A549 (cell line): Measurements from ENCODE around the gene EPB41L1. TPM values are rescaled to one million over a fixed set of nuclear protein-coding genes. Genes with fewer than 3 reads are reported as not detected.

Source experiments
- ATAC-seq, 2 experiments: fragments of 200-7000 bp in 1 of 2; fragments of >200 bp in 1 of 2; cut with Nextera tagmentation in 1 of 2; cut with Tn5 transposase in 1 of 2; 3 replicates each; pipeline versions ENCODE4 v1.8.0 to v1.9.1; 2018 to 2020; ENCODE audit warnings: mild to moderate bottlenecking in 1 of 2, moderate library complexity in 1 of 2
- CTCF ChIA-PET: fragments of 300-600 bp; sonication (Branson Sonifier 250); formaldehyde crosslinking; extraction: SDS; loops from one replicate; lab custom pipeline; 2021; ENCODE audit warnings: antibody characterized with exemption, inconsistent platforms; lab: Yijun Ruan, JAX
- POLR2A ChIA-PET: fragments of 350-600 bp; formaldehyde crosslinking; extraction: SDS; loops from one replicate; lab custom pipeline; 2021; ENCODE audit warnings: antibody characterized with exemption, inconsistent platforms; lab: Yijun Ruan, JAX
- DNase-seq, 2 experiments: peaks; one replicate each; pipeline versions ENCODE4 v3.0.0 to v3.0.0-alpha.2; 2011 to 2016; ENCODE audit warnings: low read depth in 1 of 2, low spot score in 1 of 2
- FAIRE-seq: peaks from 2 replicates; lab custom pipeline; 2011; peaks lifted over from hg19 to GRCh38; lab: Jason Lieb, UNC
- H3K27ac ChIP-seq, 2 experiments: fragments of >200 bp; sonication (Bioruptor Twin); formaldehyde crosslinking; 3 replicates each; pipeline ENCODE4 v1.5.1; 2016 to 2017
- H3K4me1 ChIP-seq: fragments of >200 bp; sonication (Bioruptor Twin); formaldehyde crosslinking; 3 replicates; pipeline ENCODE4 v1.6.1; 2016
- H3K4me2 ChIP-seq: fragments of >200 bp; sonication (Bioruptor Twin); formaldehyde crosslinking; 3 replicates; pipeline ENCODE4 v1.6.1; 2016
- H3K4me3 ChIP-seq: fragments of >200 bp; sonication (Bioruptor Twin); formaldehyde crosslinking; 3 replicates; pipeline ENCODE4 v1.5.1; 2016
- H3K9me3 ChIP-seq: fragments of >200 bp; sonication (Bioruptor Twin); formaldehyde crosslinking; 3 replicates; pipeline ENCODE4 v1.6.1; 2016
- CBX2 ChIP-seq: fragments of 200-600 bp; sonication (generic); IDR thresholded peaks from 2 replicates; pipeline ENCODE4 v1.6.1; 2016; ENCODE audit warnings: low read depth, mild to moderate bottlenecking, borderline replicate concordance
- CHD2 ChIP-seq: fragments of 150-350 bp; IDR thresholded peaks from 2 replicates; pipeline ENCODE4 v1.6.1; 2014; ENCODE audit warnings: low read length; ENCODE audit not compliant: partially characterized antibody
- CTCF ChIP-seq: fragments of >200 bp; sonication (Bioruptor Twin); formaldehyde crosslinking; IDR thresholded peaks from 3 replicates; pipeline ENCODE4 v1.5.1; 2016
- E2F6 ChIP-seq: IDR thresholded peaks from 2 replicates; pipeline ENCODE4 v1.6.1; 2012; ENCODE audit warnings: low read depth, borderline replicate concordance
- EHMT2 ChIP-seq: fragments of 200-600 bp; sonication (generic); IDR thresholded peaks from 2 replicates; pipeline ENCODE4 v1.6.1; 2016; ENCODE audit warnings: antibody characterized with exemption, low read depth, mild to moderate bottlenecking, moderate library complexity
- ESRRA ChIP-seq: fragments of 150-350 bp; IDR thresholded peaks from 2 replicates; pipeline ENCODE4 v1.6.1; 2014; ENCODE audit warnings: mild to moderate bottlenecking, low read length, borderline replicate concordance
- FOSB ChIP-seq: fragments of 250-450 bp; sonication (Bioruptor Pico); IDR thresholded peaks from 2 replicates; pipeline ENCODE4 v1.5.0; 2020; ENCODE audit warnings: mild to moderate bottlenecking, moderate library complexity
- FOSL2 ChIP-seq, 2 experiments: fragments of 450-650 bp in 1 of 2; fragments of >200 bp in 1 of 2; sonication (Bioruptor Twin) in 1 of 2; formaldehyde crosslinking; IDR thresholded peaks; 2 replicates each; pipeline versions ENCODE4 v1.5.0 to v1.6.1; 2016 to 2020; ENCODE audit warnings: mild to moderate bottlenecking in 1 of 2, moderate library complexity in 1 of 2
- GATA3 ChIP-seq: IDR thresholded peaks from 2 replicates; pipeline ENCODE4 v1.6.1; 2012; ENCODE audit warnings: borderline replicate concordance
- JUN ChIP-seq, 2 experiments: fragments of >200 bp; sonication (Bioruptor Twin); formaldehyde crosslinking; IDR thresholded peaks; 2 replicates in 1 of 2; 3 replicates in 1 of 2; pipeline ENCODE4 v1.6.1; 2016 to 2017
- KDM1A ChIP-seq: fragments of 200-600 bp; sonication (generic); IDR thresholded peaks from 2 replicates; pipeline ENCODE4 v1.6.1; 2016; ENCODE audit warnings: low read depth, mild to moderate bottlenecking
- KDM5A ChIP-seq: fragments of 200-600 bp; sonication (generic); IDR thresholded peaks from 2 replicates; pipeline ENCODE4 v1.6.1; 2016; ENCODE audit warnings: antibody characterized with exemption, mild to moderate bottlenecking
- MAX ChIP-seq: IDR thresholded peaks from 2 replicates; pipeline ENCODE4 v1.6.1; 2012
- MAZ ChIP-seq: fragments of 150-350 bp; IDR thresholded peaks from 2 replicates; pipeline ENCODE4 v1.6.1; 2014; ENCODE audit warnings: antibody characterized with exemption, low read depth, low read length, borderline replicate concordance
- NFE2L2 ChIP-seq: fragments of 150-350 bp; conservative IDR thresholded peaks from 2 replicates; pipeline ENCODE4 v1.6.1; 2014; ENCODE audit warnings: low read length
- NPAS2 ChIP-seq: fragments of 250-450 bp; sonication (Bioruptor Pico); IDR thresholded peaks from 2 replicates; pipeline ENCODE4 v1.8.0; 2022; ENCODE audit warnings: mild to moderate bottlenecking, moderate library complexity, borderline replicate concordance
- NR3C1 ChIP-seq: fragments of >200 bp; sonication (Bioruptor Twin); formaldehyde crosslinking; IDR thresholded peaks from 3 replicates; pipeline ENCODE4 v1.6.1; 2017
- PHF8 ChIP-seq: fragments of 200-600 bp; sonication (generic); IDR thresholded peaks from 2 replicates; pipeline ENCODE4 v1.6.1; 2016; ENCODE audit warnings: low read depth, mild to moderate bottlenecking, antibody characterized with exemption, moderate library complexity, borderline replicate concordance
- POLR2A ChIP-seq: IDR thresholded peaks from 2 replicates; pipeline ENCODE4 v1.6.1; 2012; ENCODE audit warnings: mild to moderate bottlenecking, low read length
- RNF2 ChIP-seq: fragments of 200-600 bp; sonication (generic); IDR thresholded peaks from 2 replicates; pipeline ENCODE4 v1.6.1; 2016; ENCODE audit warnings: low read depth, mild to moderate bottlenecking, antibody characterized with exemption, moderate library complexity, borderline replicate concordance
- SREBF2 ChIP-seq: fragments of 450-650 bp; IDR thresholded peaks from 2 replicates; pipeline ENCODE4 v1.6.1; 2014; ENCODE audit warnings: mild to moderate bottlenecking, moderate library complexity
- TFCP2L1 ChIP-seq: fragments of 250-450 bp; sonication (Bioruptor Pico); IDR thresholded peaks from 2 replicates; pipeline ENCODE4 v1.5.0; 2021; ENCODE audit warnings: mild to moderate bottlenecking
- TP53 ChIP-seq: fragments of 250-450 bp; sonication (Bioruptor Pico); IDR thresholded peaks from 2 replicates; pipeline ENCODE4 v1.5.0; 2021; ENCODE audit warnings: mild to moderate bottlenecking, moderate library complexity
- USF2 ChIP-seq: fragments of 450-650 bp; IDR thresholded peaks from 2 replicates; pipeline ENCODE4 v1.6.1; 2014; ENCODE audit warnings: antibody characterized with exemption
- ZFP36 ChIP-seq: fragments of 450-650 bp; IDR thresholded peaks from 2 replicates; pipeline ENCODE4 v1.6.1; 2014; ENCODE audit warnings: borderline replicate concordance; ENCODE audit not compliant: partially characterized antibody
- ZSCAN20 ChIP-seq: fragments of 250-450 bp; sonication (Bioruptor Pico); IDR thresholded peaks from 2 replicates; pipeline ENCODE4 v1.8.0; 2022; ENCODE audit warnings: mild to moderate bottlenecking, moderate library complexity
- WGBS: methylation state at CpG from one replicate; pipeline ENCODE4 v1.1.6; 2017; ENCODE audit errors: missing lambda C conversion rate; 5-methylcytosine and 5-hydroxymethylcytosine counted together
- polyA plus RNA-seq, 4 experiments: library from polyadenylated mRNA; depleted of rRNA in 3 of 4; stranded (reverse); fragments of >200 nt; fragmentation: RNase III in 1 of 4; extraction: RNeasy Plus Mini Kit Qiagen cat#74134 plus additional on column Dnase treatment in 1 of 4; gene quantifications; 2 replicates in 3 of 4; 3 replicates in 1 of 4; pipeline ENCODE4 v1.2.3, GENCODE V29; 2011 to 2017

The EPB41L1 gene
- polyA plus RNA-seq, 2 of the 4 experiments (the other 2 are of a cell fraction) = 45.9 to 94.4 TPM

- POLR2A ChIA-PET = no interaction called here
- CTCF ChIA-PET = interaction anchor here (1.2 to 8.0 kb wide), 4 partner anchors 14 to 161 kb away, joined by 4 to 72 read pairs (median 8); no protein-coding TSS in a partner anchor
Measured at GRCh38 chr20:36153204-36153603, 1.3 kb upstream of the EPB41L1 start.

GRCh38 chr20:36153736-36154699 is 522 bp upstream of the EPB41L1 start:
- Histone ChIP-seq H3K4me3 (peak overlapping the region; percentile 80), H3K27ac (peak overlapping the region; percentile 87 to 94), H3K9me3 (no peaks in the 10 kb centered on the region)
- 28% methylated on average over 10 of the region's 43 CpGs for WGBS
- ATAC-seq (peak; percentile 83 to 89), FAIRE-seq (no peak), DNase-seq (peak; percentile 60 to 72)
- TF ChIP-seq JUN (IDR thresholded peaks at IDR 0.05) = peak in 1 of 2 experiments; percentile 44; a peak in 1 of 5 replicates
- no peak for TF ChIP-seq FOSL2 (IDR thresholded peaks at IDR 0.05)
- peak; percentile 42; the same call in 1 of the 2 replicates for TF ChIP-seq FOSL2 (CRISPR knock-in tag; IDR thresholded peaks at IDR 0.05)
- no peak for TF ChIP-seq CTCF
- TF ChIP-seq, all 56 proteins: peak for 2
- Histone ChIP-seq H3K4me2 (peak overlapping the region; percentile 93), H3K4me1 (peaks cover 64% of the 10 kb centered on the region)
- POLR2A ChIA-PET = interaction anchor here (0.5 kb wide), 1 partner anchor 67 kb away, joined by 3 read pairs; no protein-coding TSS in a partner anchor
- CTCF ChIA-PET = interaction anchor here (0.5 to 8.0 kb wide), 4 partner anchors 14 to 161 kb away, joined by 3 to 72 read pairs (median 30); no protein-coding TSS in a partner anchor

More at GRCh38 chr20:36153204-36153603, 1.3 kb upstream of the EPB41L1 start:
- peak overlapping the region in 1 of 2 experiments; percentile 94; a peak in 2 of 6 replicates for H3K27ac ChIP-seq
- no peak overlapping the region for H3K4me2 ChIP-seq
- no peak for ATAC-seq
- no peak for DNase-seq
- WGBS = 95% methylated on average over 4 of the region's 4 CpGs
- no peak for FAIRE-seq
- TF ChIP-seq ZSCAN20 (no peak), GATA3 (no peak), CBX2 (no peak), NR3C1 (no peak), ESRRA (no peak), JUN (IDR thresholded peaks at IDR 0.05) (no peak), PHF8 (no peak), CHD2 (no peak), MAZ (no peak), RNF2 (no peak), E2F6 (no peak), MAX (no peak)
- no peaks in the 10 kb centered on the region for H3K9me3 ChIP-seq
- H3K4me3 ChIP-seq = no peak overlapping the region
- H3K4me1 ChIP-seq = peaks cover 66% of the 10 kb centered on the region

GRCh38 chr20:36155629-36155971 is 1.1 kb downstream of the EPB41L1 start:
- H3K4me1 ChIP-seq = peaks cover 54% of the 10 kb centered on the region
- 81% methylated on average over 6 of the region's 8 CpGs for WGBS
- FAIRE-seq (no peak), DNase-seq (no peak), ATAC-seq (no peak)
- CTCF ChIA-PET = interaction anchor here (0.7 to 16.8 kb wide), 29 partner anchors 9 to 450 kb away, joined by 3 to 395 read pairs (median 6); partner anchors contain the start of gene RAB5IF
- peak overlapping the region; percentile 80; the same call in 1 of the 3 replicates for H3K4me3 ChIP-seq
- H3K27ac ChIP-seq = peak overlapping the region in 1 of 2 experiments; percentile 94; a peak in 3 of 6 replicates
- peak overlapping the region; percentile 93 for H3K4me2 ChIP-seq
- H3K9me3 ChIP-seq = no peaks in the 10 kb centered on the region
- POLR2A ChIA-PET = interaction anchor here (0.6 kb wide), 1 partner anchor 185 kb away, joined by 4 read pairs; no protein-coding TSS in a partner anchor
- TF ChIP-seq USF2 = no peak
- TF ChIP-seq NFE2L2 = no peak
- no peak for TF ChIP-seq POLR2A
- TF ChIP-seq FOSL2 (IDR thresholded peaks at IDR 0.05) = no peak
- TF ChIP-seq FOSL2 (CRISPR knock-in tag; IDR thresholded peaks at IDR 0.05) = no peak
- TF ChIP-seq ZFP36 = no peak
- no peak for TF ChIP-seq KDM1A
- TF ChIP-seq CBX2 = no peak
- no peak for TF ChIP-seq EHMT2
- no peak for TF ChIP-seq TP53 (CRISPR knock-in tag)
- TF ChIP-seq NPAS2 = no peak
- TF ChIP-seq JUN (IDR thresholded peaks at IDR 0.05) = no peak
- no peak for TF ChIP-seq KDM5A
- no peak for TF ChIP-seq TFCP2L1
- no peak for TF ChIP-seq MAX
- TF ChIP-seq FOSB (CRISPR knock-in tag) = no peak
- TF ChIP-seq SREBF2 = no peak
- no peak for TF ChIP-seq E2F6
